Type B pancreatic cell (in vitro differentiated cells): ENCODE data around the gene LENG1. TPM values are rescaled to one million over a fixed set of nuclear protein-coding genes. Genes with fewer than 3 reads are reported as not detected.

ENCODE experiments used
- DNase-seq: peaks from one replicate; pipeline ENCODE4 v3.0.0; 2021; ENCODE audit warnings: mixed read lengths; ENCODE audit not compliant: unreplicated experiment; ENCODE audit errors: extremely low spot score
- H3K27ac Mint-ChIP-seq: 2 replicates; pipeline ENCODE4 v1.8.0; 2021; ENCODE audit warnings: mild to moderate bottlenecking, mixed read lengths
- H3K27me3 Mint-ChIP-seq: 2 replicates; pipeline ENCODE4 v1.8.0; 2021; ENCODE audit warnings: mixed read lengths
- H3K36me3 Mint-ChIP-seq: 2 replicates; pipeline ENCODE4 v1.8.0; 2021; ENCODE audit warnings: mixed read lengths
- H3K4me1 Mint-ChIP-seq: one replicate; pipeline ENCODE4 v1.8.0; 2021; ENCODE audit warnings: mixed read lengths; ENCODE audit not compliant: unreplicated experiment
- H3K4me3 Mint-ChIP-seq: 2 replicates; pipeline ENCODE4 v1.8.0; 2021; ENCODE audit warnings: mild to moderate bottlenecking, mixed read lengths
- H3K9me3 Mint-ChIP-seq: 2 replicates; pipeline ENCODE4 v1.8.0; 2021; ENCODE audit warnings: mixed read lengths
- CTCF ChIP-seq: fragments of 200-600 bp; sonication (generic); conservative IDR thresholded peaks from 2 replicates; pipeline ENCODE4 v1.5.0; 2021; ENCODE audit warnings: antibody characterized with exemption, mild to moderate bottlenecking
- total RNA-seq: library from RNA; stranded (reverse); gene quantifications from 2 replicates; pipeline ENCODE4 v1.2.1, GENCODE V29; 2021; ENCODE audit warnings: low replicate concordance

LENG1 gene
- total RNA-seq, 1 donor from 2014 or later, result 6.6 TPM

- H3K27ac Mint-ChIP-seq, result no peak overlapping the region
- TF ChIP-seq CTCF, result no peak
These were observed 30.5 kb downstream of the LENG1 start for GRCh38 chr19:54128796-54129616.

GRCh38 chr19:54128441-54128725, 31.1 kb downstream of the LENG1 start:
- Mint-ChIP-seq H3K4me1 (no peaks in the 10 kb centered on the region), H3K36me3 (peaks cover 6% of the 10 kb centered on the region), H3K4me3 (no peak overlapping the region)

More at GRCh38 chr19:54128796-54129616, 30.5 kb downstream of the LENG1 start:
- no peak for DNase-seq
- no peaks in the 10 kb centered on the region for H3K9me3 Mint-ChIP-seq
- H3K27me3 Mint-ChIP-seq, result no peaks in the 10 kb centered on the region
- H3K4me3 Mint-ChIP-seq, result no peak overlapping the region
- no peaks in the 10 kb centered on the region for H3K4me1 Mint-ChIP-seq
- peaks cover 5% of the 10 kb centered on the region for H3K36me3 Mint-ChIP-seq

GRCh38 chr19:54127688-54128440, 31.7 kb downstream of the LENG1 start:
- H3K36me3 Mint-ChIP-seq, result peaks cover 9% of the 10 kb centered on the region
- no peak for TF ChIP-seq CTCF
- H3K27me3 Mint-ChIP-seq, result no peaks in the 10 kb centered on the region
- H3K4me1 Mint-ChIP-seq, result no peaks in the 10 kb centered on the region
- H3K4me3 Mint-ChIP-seq, result no peak overlapping the region
- no peaks in the 10 kb centered on the region for H3K9me3 Mint-ChIP-seq
- H3K27ac Mint-ChIP-seq, result no peak overlapping the region
- DNase-seq, result no peak

More at GRCh38 chr19:54128441-54128725, 31.1 kb downstream of the LENG1 start:
- H3K27me3 Mint-ChIP-seq, result no peaks in the 10 kb centered on the region
- no peak for TF ChIP-seq CTCF
- H3K9me3 Mint-ChIP-seq, result no peaks in the 10 kb centered on the region
- DNase-seq, result no peak
- H3K27ac Mint-ChIP-seq, result no peak overlapping the region

- H3K36me3 Mint-ChIP-seq, result peaks cover 9% of the 10 kb centered on the region
- H3K4me3 Mint-ChIP-seq, result no peak overlapping the region
- H3K4me1 Mint-ChIP-seq, result no peaks in the 10 kb centered on the region
- no peak for TF ChIP-seq CTCF
- no peak for DNase-seq
- H3K27ac Mint-ChIP-seq, result no peak overlapping the region
- H3K9me3 Mint-ChIP-seq, result no peaks in the 10 kb centered on the region
- no peaks in the 10 kb centered on the region for H3K27me3 Mint-ChIP-seq
These were observed 33.8 kb downstream of the LENG1 start for GRCh38 chr19:54125713-54126112.

GRCh38 chr19:54124393-54124792, 35.1 kb downstream of the LENG1 start:
- Mint-ChIP-seq H3K27ac (no peak overlapping the region), H3K4me1 (no peaks in the 10 kb centered on the region), H3K4me3 (no peak overlapping the region), H3K9me3 (no peaks in the 10 kb centered on the region), H3K36me3 (peaks cover 9% of the 10 kb centered on the region), H3K27me3 (no peaks in the 10 kb centered on the region)
- no peak for DNase-seq
- no peak for TF ChIP-seq CTCF
